ENCODE results near the gene CRTAP. TPM values are rescaled to one million over a fixed set of nuclear protein-coding genes. Genes with fewer than 3 reads are reported as not detected.
"Not testable (repeated sequence)": the region's sequence is repeated elsewhere in the genome, so short reads cannot be mapped to it uniquely, and the experiment has no call there.

CRTAP gene
- total RNA-seq, 1 donor from 2014 or later, result 221 TPM

- DNase-seq, result no peak
- intact Hi-C loops (cut with DNase I), result no loop called here
- peaks cover 54% of the 10 kb centered on the region for H3K36me3 ChIP-seq
- no peaks in the 10 kb centered on the region for H3K4me1 ChIP-seq
- no peak overlapping the region for H3K27ac ChIP-seq
- no peak overlapping the region for H3K4me3 ChIP-seq
- no peaks in the 10 kb centered on the region for H3K9me3 ChIP-seq
- TF ChIP-seq CTCF (IDR thresholded peaks at IDR 0.05), result no peak
- H3K27me3 ChIP-seq, result no peaks in the 10 kb centered on the region
- no peak for ATAC-seq
Observed at GRCh38 chr3:33071946-33072345, 41.9 kb upstream of the CRTAP start.

DNA sequence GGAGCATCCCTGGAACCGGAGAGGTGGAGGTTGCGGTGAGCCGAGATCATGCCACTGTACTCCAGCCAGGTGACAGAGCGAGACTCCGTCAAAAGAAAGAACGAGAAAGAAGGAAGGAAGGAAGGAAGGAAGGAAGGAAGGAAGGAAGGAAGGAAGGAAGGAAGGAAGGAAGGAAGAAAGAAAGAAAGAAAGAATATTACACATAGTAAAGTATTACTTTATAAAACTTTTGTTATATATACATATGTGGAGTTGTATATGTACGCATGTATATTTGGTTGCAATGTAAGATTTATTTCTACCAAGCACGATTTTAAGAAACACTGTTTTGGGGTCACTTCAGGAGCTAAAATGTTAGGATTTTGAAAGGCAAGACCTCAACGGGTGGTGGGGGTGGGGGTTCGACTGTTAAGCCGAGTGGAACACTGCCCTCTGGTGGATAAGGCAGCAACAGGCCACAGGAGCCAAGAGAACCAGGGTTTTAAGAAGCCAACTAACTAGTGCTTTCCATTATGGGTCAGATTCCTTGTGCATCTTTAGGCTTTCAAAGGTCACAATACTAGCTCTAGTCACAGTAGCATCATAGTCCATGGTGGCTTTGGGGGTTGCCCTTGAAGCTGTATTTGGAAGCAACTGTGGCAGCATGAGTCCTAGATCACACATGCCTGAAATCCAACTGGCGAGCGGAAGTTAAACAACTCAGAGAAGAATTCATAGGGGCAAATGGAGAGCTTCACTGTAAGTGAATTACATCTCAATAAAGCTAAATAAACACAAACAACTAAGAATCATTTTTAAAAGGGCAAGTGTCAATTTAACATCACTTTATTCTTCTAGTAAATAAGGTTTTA, 39.4 kb upstream of the CRTAP start:
- Histone ChIP-seq H3K4me1 (no peaks in the 10 kb centered on the region), H3K27ac (no peak overlapping the region), H3K9me3 (no peaks in the 10 kb centered on the region), H3K27me3 (no peaks in the 10 kb centered on the region), H3K4me3 (no peak overlapping the region), H3K36me3 (peaks cover 32% of the 10 kb centered on the region)
- TF ChIP-seq CTCF (IDR thresholded peaks at IDR 0.05), result peak; percentile 87
- DNase-seq (no peak), ATAC-seq (peak; percentile 93)
- intact Hi-C loops (cut with DNase I), result no loop called here

DNA sequence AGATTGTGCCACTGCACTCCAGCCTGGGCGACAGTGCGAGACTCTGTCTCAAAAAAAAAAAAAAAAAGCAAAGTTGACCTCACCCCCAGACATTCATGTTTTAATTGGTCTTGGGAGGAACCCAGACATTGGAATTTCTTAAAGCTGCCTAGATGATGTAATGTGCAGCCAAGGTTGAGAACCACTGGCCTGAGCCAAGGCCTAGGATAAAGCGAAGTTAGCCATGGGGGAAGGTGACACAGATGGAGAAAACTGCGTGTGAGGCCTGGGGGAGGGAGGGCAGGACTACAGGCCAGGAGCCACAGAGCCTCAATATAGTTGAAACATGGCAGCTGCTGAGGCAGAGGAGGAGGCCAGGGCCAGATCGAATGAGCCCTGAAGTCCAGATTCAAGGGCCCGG, 37.8 kb upstream of the CRTAP start:
- Histone ChIP-seq H3K27ac (no peak overlapping the region), H3K4me3 (no peak overlapping the region), H3K9me3 (no peaks in the 10 kb centered on the region), H3K27me3 (no peaks in the 10 kb centered on the region), H3K4me1 (no peaks in the 10 kb centered on the region), H3K36me3 (peaks cover 21% of the 10 kb centered on the region)
- intact Hi-C loops (cut with DNase I), result no loop called here
- no peak for TF ChIP-seq CTCF (IDR thresholded peaks at IDR 0.05)
- ATAC-seq (peak; percentile 38), DNase-seq (no peak)

DNA sequence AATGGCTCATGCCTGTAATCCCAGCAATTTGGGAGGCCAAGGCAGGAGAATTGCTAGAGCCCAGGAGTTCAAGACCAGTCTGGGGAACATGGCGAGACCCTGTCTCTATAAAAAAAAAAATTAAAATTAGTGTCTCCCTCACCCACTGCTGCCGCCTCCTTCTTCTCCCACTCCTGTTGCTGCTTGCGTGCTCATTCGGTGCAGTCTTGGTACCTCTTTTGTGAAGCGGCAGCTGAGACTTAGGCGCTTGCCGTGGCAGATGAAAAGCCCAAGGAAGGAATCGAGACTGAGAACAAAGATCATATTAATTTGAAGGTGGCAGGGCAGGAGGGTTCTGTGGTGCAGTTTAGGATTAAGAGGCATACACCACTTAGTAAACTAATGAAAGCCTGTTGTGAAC, 36.9 kb upstream of the CRTAP start:
- Histone ChIP-seq H3K9me3 (no peaks in the 10 kb centered on the region), H3K36me3 (peaks cover 12% of the 10 kb centered on the region), H3K4me1 (no peaks in the 10 kb centered on the region), H3K27me3 (no peaks in the 10 kb centered on the region), H3K27ac (no peak overlapping the region), H3K4me3 (no peak overlapping the region)
- ATAC-seq (no peak), DNase-seq (no peak)
- no peak for TF ChIP-seq CTCF (IDR thresholded peaks at IDR 0.05)
- intact Hi-C loops (cut with DNase I), result no loop called here

DNA sequence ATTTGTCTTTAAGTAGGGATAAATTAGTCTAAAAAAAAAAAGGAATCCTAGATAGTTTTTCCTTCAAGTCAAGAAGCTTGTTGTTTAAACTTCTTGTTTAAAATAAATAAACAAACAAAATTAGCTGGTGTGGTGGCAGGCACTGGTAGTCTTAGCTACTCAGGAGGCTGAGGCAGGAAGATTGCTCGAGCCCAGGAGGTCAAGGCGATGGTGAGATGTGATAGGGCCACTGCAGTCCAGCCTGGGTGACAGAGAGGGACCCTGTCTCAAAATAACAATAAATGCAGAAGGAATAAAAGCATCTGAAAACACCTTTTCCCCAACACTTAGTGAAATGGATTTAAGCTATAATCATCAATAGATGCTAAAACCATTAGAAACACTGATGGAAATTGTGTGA, 35.8 kb upstream of the CRTAP start:
- no peaks in the 10 kb centered on the region for H3K4me1 ChIP-seq
- no peak overlapping the region for H3K27ac ChIP-seq
- H3K27me3 ChIP-seq, result no peaks in the 10 kb centered on the region
- peaks cover 6% of the 10 kb centered on the region for H3K36me3 ChIP-seq
- DNase-seq, result no peak
- ATAC-seq, result no peak
- no peak overlapping the region for H3K4me3 ChIP-seq
- intact Hi-C loops (cut with DNase I), result no loop called here
- TF ChIP-seq CTCF (IDR thresholded peaks at IDR 0.05), result no peak
- no peaks in the 10 kb centered on the region for H3K9me3 ChIP-seq

DNA sequence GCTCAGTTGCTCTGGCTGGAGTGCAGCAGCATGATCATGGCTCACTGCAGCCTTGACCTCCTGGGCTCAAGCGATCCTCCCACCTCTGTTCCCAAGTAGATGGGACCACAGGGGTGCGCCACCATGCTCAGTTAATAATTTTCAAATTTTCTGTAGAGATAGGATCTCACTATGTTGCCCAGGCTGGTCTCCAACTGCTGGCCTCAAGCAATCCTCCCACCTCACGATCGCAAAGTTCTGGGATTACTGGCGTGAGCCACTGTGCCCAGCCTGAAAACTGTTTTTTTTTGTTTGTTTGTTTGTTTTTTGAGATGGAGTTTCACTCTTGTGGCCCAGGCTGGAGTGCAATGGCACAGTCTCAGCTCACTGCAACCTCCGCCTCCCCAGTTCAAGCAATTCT, 34.0 kb upstream of the CRTAP start:
- ATAC-seq; H3K36me3 ChIP-seq; H3K27ac ChIP-seq; H3K27me3 ChIP-seq; H3K4me3 ChIP-seq; H3K9me3 ChIP-seq; H3K4me1 ChIP-seq; intact Hi-C loops (cut with DNase I); DNase-seq: not testable (repeated sequence)
